Cardiac fibroblast (primary cell): ENCODE measurements around the gene SP140.
A peak's percentile ranks its signal among the peaks of the same experiment; 100 is the strongest.

ENCODE experiments used
- DNase-seq, 2 donors: peaks; one replicate each; pipeline versions ENCODE4 v3.0.0 to v3.0.0-alpha.2; 2010; ENCODE audit warnings: low read depth in 2 of 2
- H3K4me3 ChIP-seq, 2 donors: replicated peaks in 1 of 2; 1 replicate in 1 of 2; 2 replicates in 1 of 2; pipeline ENCODE4 v1.5.1; 2011; ENCODE audit warnings: low read depth in 2 of 2, low read length in 2 of 2, mild to moderate bottlenecking in 2 of 2, moderate library complexity in 1 of 2
- TF ChIP-seq, protein P1 (sequence below): IDR thresholded peaks from one replicate; pipeline ENCODE4 v1.5.1; 2011; ENCODE audit warnings: low read depth, mild to moderate bottlenecking, low read length, inconsistent platforms

SP140 gene

DNA sequence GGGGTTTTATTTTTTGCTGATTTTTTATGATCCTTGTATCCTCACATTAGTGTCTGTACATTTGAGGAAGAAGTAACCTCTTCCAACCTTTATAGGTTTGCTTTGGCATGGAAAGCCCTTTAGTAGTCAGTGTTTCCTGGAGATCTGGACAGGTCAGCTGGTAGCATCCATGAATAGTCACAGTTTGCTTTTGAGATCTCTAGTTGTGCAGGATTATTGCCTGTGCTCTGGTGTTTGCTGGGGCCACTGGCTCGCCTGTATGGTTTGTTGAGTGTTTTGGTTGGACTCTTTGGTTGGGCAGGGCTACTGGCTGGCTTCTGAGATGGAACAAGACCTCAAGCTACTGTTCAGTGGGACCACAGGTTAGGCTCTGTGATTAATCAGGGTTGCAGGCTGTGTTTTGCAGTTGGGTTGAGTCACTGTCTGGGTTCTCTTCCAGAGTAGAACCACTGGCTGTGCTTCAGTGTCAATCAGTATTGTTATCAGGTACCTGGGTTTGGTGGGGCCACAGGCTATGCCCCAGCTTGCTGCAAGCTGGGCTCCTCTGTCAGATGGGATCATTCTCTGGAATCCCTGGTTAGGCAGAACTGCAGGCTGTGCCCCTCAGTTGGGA lies 121.5 kb downstream of the SP140 start:
- no peak overlapping the region for H3K4me3 ChIP-seq
- TF ChIP-seq, protein P1, sequence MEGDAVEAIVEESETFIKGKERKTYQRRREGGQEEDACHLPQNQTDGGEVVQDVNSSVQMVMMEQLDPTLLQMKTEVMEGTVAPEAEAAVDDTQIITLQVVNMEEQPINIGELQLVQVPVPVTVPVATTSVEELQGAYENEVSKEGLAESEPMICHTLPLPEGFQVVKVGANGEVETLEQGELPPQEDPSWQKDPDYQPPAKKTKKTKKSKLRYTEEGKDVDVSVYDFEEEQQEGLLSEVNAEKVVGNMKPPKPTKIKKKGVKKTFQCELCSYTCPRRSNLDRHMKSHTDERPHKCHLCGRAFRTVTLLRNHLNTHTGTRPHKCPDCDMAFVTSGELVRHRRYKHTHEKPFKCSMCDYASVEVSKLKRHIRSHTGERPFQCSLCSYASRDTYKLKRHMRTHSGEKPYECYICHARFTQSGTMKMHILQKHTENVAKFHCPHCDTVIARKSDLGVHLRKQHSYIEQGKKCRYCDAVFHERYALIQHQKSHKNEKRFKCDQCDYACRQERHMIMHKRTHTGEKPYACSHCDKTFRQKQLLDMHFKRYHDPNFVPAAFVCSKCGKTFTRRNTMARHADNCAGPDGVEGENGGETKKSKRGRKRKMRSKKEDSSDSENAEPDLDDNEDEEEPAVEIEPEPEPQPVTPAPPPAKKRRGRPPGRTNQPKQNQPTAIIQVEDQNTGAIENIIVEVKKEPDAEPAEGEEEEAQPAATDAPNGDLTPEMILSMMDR, result no peak
- peak in 1 of 2 donors; percentile 53 for DNase-seq

DNA sequence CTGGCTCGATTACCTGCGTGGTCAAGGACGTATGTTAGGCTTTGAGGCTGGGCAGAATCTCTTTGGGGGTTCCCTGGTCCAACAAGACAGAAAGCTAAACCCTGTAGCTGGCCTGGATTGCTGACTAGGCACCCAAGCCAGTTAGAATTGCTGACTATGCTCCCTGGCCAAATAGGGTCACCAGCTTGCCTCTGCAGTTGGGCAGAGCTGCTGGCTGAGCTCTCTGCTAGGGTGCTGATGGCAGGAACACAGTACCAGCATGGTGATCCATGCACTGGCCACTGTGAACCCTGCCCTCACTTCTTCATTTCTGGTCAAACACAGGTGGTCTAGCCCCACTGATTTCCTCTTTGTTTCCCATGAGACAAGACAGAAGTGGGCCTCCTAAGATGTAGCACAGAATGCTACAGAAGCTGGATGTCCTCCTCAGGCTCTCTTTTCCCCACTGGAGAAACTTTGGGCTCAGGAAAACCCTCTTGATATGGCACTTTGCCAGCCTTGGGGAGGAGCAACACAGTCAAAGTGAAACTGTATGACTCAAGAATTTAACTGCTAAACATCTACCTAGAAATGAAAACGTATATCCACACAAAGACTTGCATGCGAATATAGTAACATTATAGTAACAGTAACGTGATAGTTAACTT lies 122.2 kb downstream of the SP140 start:
- H3K4me3 ChIP-seq, result no peak overlapping the region
- TF ChIP-seq, protein P1, result no peak
- DNase-seq, result peak; percentile 49 to 52

DNA sequence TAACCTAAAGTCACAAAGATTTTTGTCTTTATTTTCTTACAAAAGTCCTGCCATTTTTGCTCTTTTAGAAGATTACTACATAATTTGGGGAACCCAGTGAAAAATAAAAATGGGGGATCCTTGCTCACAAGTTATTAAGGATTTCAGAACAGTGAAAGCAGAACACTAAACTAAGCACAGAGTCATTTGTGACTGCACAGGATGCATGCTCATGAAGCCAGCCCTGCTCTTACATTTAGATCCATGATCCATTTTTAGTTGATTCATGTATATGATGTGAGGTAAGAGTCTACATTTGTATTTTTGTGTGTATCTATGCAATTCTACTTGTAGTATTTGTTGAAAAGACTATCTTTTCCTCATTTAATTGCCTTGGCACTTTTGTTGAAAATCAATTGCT lies 123.3 kb downstream of the SP140 start:
- H3K4me3 ChIP-seq, result no peak overlapping the region
- TF ChIP-seq, protein P1, result no peak
- no peak for DNase-seq

DNA sequence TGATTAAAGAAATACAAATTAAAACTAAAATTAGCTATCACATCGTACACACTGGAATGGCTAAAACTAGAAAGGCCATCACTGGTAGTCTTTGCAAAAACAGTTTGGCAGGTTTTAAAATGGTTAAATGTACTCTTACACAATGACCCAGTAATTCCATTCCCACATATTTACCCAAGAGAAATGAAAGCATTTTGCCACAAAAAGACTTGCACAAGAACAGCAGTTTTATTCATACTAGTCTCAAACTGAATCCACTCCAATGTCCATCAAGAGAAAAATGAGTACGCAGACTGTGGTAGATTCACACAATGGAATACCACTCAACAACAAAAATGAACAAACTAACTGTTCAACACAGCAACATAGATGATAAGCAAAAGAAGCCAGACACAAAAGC lies 130.5 kb downstream of the SP140 start:
- H3K4me3 ChIP-seq, result no peak overlapping the region
- DNase-seq, result peak; percentile 71 to 81
- TF ChIP-seq, protein P1, result no peak

DNA sequence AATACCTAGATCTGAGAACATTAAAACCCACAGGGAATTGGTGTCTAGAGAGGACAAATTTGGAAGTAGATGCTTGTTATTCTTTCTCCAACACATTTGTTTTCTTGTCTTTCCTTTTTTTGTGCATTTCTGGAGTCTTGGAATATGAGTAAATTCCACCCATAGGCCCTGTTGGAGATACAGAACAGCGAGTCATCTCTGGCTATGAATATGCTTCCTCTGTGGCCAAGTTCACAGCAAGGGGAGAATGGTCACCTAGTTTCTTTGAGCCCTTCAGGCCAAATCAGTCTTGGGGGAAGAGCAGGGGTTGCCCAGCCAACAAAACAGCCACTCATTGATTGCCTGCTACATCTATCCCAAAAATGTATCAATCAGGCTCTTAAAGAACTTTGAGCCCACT lies 132.8 kb downstream of the SP140 start:
- TF ChIP-seq, protein P1, result no peak
- H3K4me3 ChIP-seq, result no peak overlapping the region
- peak; percentile 25 to 48 for DNase-seq

DNA sequence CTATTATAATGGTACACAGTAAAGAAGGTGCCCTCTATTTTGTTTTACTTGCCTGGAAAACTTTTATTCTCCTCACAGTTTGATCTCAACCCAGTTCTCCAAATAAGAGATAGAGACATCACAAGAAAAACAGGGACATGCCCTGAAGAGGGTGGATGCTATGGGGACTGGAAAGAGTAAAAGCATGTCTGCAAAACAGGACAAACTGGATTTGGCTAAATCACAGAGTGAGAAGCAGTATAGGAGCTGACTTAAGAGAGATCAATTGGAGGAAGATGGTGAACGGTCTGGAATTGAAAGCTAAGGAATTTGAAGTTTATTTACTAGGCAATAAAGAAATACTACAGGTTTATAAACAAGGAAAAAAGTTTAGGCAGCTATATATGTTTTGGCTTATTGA lies 134.5 kb downstream of the SP140 start:
- DNase-seq, result no peak
- TF ChIP-seq, protein P1, result no peak
- H3K4me3 ChIP-seq, result no peak overlapping the region
